CD8-positive, alpha-beta memory T cell (primary cell): ENCODE results near the gene CMTM7. TPM values are rescaled to one million over a fixed set of nuclear protein-coding genes. Genes with fewer than 3 reads are reported as not detected.

Experiments used
- CTCF ChIA-PET: fragments of 350-600 bp; sonication (Branson Sonifier 250); formaldehyde crosslinking; loops from one replicate; lab custom pipeline; 2021; ENCODE audit warnings: antibody characterized with exemption; lab: Charles Lee
- POLR2A ChIA-PET: fragments of 350-600 bp; sonication (Branson Sonifier 250); formaldehyde crosslinking; loops from one replicate; lab custom pipeline; 2021; ENCODE audit warnings: antibody characterized with exemption; lab: Charles Lee
- DNase-seq, 5 donors: peaks; one replicate each; pipeline versions ENCODE4 v3.0.0 to v3.0.0-alpha.2; 2020 to 2022; ENCODE audit warnings: mixed read lengths in 1 of 5
- H3K27ac ChIP-seq: one replicate; pipeline ENCODE4 v1.7.0; 2013; ENCODE audit warnings: low read depth, mild to moderate bottlenecking, low read length, moderate library complexity
- H3K27me3 ChIP-seq: 2 replicates; pipeline ENCODE4 v1.7.0; 2013; ENCODE audit warnings: low read length, mild to moderate bottlenecking; ENCODE audit not compliant: insufficient read depth, poor library complexity, severe bottlenecking
- H3K36me3 ChIP-seq: 2 replicates; pipeline ENCODE4 v1.7.0; 2013; ENCODE audit warnings: mild to moderate bottlenecking, low read length, moderate library complexity; ENCODE audit not compliant: insufficient read depth
- H3K4me1 ChIP-seq: 2 replicates; pipeline ENCODE4 v1.7.0; 2013; ENCODE audit warnings: mild to moderate bottlenecking, low read length, moderate library complexity; ENCODE audit not compliant: insufficient read depth
- H3K4me3 ChIP-seq: 2 replicates; pipeline ENCODE4 v1.7.0; 2013; ENCODE audit warnings: mild to moderate bottlenecking, low read length
- H3K9me3 ChIP-seq: 2 replicates; pipeline ENCODE4 v1.7.0; 2013; ENCODE audit warnings: mild to moderate bottlenecking, low read length
- H3K27ac Mint-ChIP-seq, 8 donors: one replicate each; pipeline ENCODE4 v1.8.0; 2020 to 2021; ENCODE audit warnings: mixed read lengths in 8 of 8, mild to moderate bottlenecking in 6 of 8, inconsistent platforms in 3 of 8, moderate library complexity in 3 of 8
- H3K27me3 Mint-ChIP-seq, 2 donors: one replicate each; pipeline ENCODE4 v1.8.0; 2020 to 2021; ENCODE audit warnings: mixed read lengths in 2 of 2, mild to moderate bottlenecking in 1 of 2, moderate library complexity in 1 of 2
- H3K36me3 Mint-ChIP-seq, 3 donors: one replicate each; pipeline ENCODE4 v1.8.0; 2020 to 2021; ENCODE audit warnings: mixed read lengths in 3 of 3, inconsistent platforms in 1 of 3, mild to moderate bottlenecking in 1 of 3
- H3K4me1 Mint-ChIP-seq, 3 donors: one replicate each; pipeline ENCODE4 v1.8.0; 2020 to 2021; ENCODE audit warnings: mixed read lengths in 3 of 3, inconsistent platforms in 1 of 3, mild to moderate bottlenecking in 1 of 3
- H3K4me3 Mint-ChIP-seq, 7 donors: one replicate each; pipeline ENCODE4 v1.8.0; 2020 to 2021; ENCODE audit warnings: mixed read lengths in 7 of 7, mild to moderate bottlenecking in 6 of 7, moderate library complexity in 4 of 7, inconsistent platforms in 2 of 7
- H3K9me3 Mint-ChIP-seq, 5 donors: one replicate each; pipeline ENCODE4 v1.8.0; 2020 to 2022; ENCODE audit warnings: mixed read lengths in 5 of 5, mild to moderate bottlenecking in 3 of 5, moderate library complexity in 2 of 5, inconsistent platforms in 1 of 5
- polyA plus RNA-seq: library from polyadenylated mRNA; unstranded; fragments of 300-500 nt; fragmentation: Illumina TruSeq; gene quantifications from one replicate; pipeline ENCODE4 v1.2.3, GENCODE V29; 2021
- total RNA-seq, 2 experiments: library from RNA; stranded (reverse); gene quantifications; one replicate each; pipeline ENCODE4 v1.2.3, GENCODE V29; 2021

Gene CMTM7
- total and polyA plus RNA-seq, 3 experiments from 2014 or later, result 33.5 to 113 (median 39.4) TPM

DNA sequence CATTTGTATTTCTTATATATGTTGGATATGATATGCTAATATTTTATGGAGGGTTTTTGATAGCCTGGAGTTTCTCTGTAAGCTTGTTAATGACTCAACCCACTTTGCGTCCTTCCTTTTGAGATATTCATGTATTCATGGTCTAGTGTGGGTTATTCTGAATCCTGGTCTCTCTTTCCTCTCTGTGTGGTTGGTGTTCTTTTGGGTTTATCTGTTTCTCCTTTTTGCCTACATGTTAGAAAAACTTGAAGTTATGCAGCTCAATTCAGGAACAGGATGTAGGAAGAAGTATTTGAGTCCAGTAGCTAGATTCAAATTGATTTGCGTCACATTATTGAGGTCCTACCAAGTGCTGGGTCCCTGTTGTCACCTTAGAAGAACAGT is 28.1 kb downstream of the CMTM7 start:
- CTCF ChIA-PET, result interaction anchor here (1.1 to 3.9 kb wide), 5 partner anchors 9 to 48 kb away, joined by 3 to 16 read pairs (median 5); no protein-coding TSS in a partner anchor

DNA sequence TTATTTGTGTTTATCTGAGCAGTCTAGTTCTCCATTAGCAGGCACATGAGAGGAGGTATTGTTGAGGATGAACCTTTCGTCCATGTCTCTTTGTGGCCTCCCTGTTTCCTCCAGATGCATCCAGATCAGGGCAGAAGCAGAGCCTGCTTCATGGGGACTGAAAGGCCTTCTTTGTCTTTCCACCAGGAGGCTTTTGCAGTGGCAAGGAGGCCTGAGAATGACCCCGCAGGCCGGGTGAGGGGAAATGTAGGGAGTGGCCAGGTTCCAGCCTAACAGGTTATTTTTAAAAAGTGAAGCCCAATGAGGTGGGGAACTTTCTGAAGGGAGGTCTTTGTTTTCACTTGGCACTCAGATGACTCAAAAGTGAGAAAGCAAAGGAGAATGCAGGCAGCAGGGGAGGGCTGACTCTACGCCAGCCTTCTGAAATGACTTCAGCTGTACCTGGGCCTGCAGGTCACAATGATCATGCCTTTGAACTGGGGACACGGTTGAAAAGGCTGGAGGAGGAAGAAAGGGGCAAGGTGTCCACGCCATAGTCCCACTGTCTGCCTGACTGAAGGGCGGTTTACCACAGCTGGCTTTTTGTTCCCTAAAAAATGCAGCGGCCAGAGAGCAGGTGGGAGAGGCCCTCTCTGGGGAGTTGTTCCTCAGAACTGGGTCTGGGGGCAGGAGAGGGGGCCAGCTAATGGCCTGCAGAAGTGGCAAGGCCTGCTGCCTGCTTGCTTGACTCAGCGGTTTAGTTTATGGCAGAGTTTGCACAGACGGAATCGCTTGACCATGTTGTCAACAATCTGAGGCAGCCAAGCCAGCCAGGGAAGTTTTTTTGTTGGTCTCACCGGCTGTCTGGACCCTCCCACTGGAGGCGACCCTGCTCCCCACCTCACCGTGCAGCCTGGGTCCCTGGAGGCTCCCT is 28.7 kb downstream of the CMTM7 start:
- no peaks in the 10 kb centered on the region for H3K27me3 ChIP-seq
- Mint-ChIP-seq H3K9me3 (no peaks in the 10 kb centered on the region), H3K27me3 (peaks cover 0 to 3% of the 10 kb centered on the region in 2 donors), H3K27ac (peak overlapping the region; percentile 51 to 98 (median 78)), H3K4me1 (peaks cover 68 to 98% (median 82%) of the 10 kb centered on the region in 3 donors), H3K4me3 (peak overlapping the region in 5 of 7 donors; percentile 13 to 88 (median 47)), H3K36me3 (peaks cover 0 to 2% (median 0%) of the 10 kb centered on the region in 3 donors)
- H3K9me3 ChIP-seq, result no peaks in the 10 kb centered on the region
- peaks cover 94% of the 10 kb centered on the region for H3K4me1 ChIP-seq
- no peak overlapping the region for H3K27ac ChIP-seq
- no peaks in the 10 kb centered on the region for H3K36me3 ChIP-seq
- POLR2A ChIA-PET, result no interaction called here
- peak in 1 of 5 donors; percentile 57 for DNase-seq
- CTCF ChIA-PET, result interaction anchor here (1.1 to 3.9 kb wide), 5 partner anchors 8 to 48 kb away, joined by 4 to 16 read pairs (median 5); no protein-coding TSS in a partner anchor
- H3K4me3 ChIP-seq, result no peak overlapping the region

More for the DNA sequence above, 28.1 kb downstream of the CMTM7 start:
- no peaks in the 10 kb centered on the region for H3K27me3 ChIP-seq
- peaks cover 0 to 3% of the 10 kb centered on the region in 2 donors for H3K27me3 Mint-ChIP-seq
- no peak overlapping the region for H3K4me3 ChIP-seq
- POLR2A ChIA-PET, result interaction anchor here (0.5 kb wide), 1 partner anchor 39 kb away, joined by 3 read pairs; no protein-coding TSS in a partner anchor
- H3K4me3 Mint-ChIP-seq, result peak overlapping the region in 4 of 7 donors; percentile 34 to 88 (median 64)
- no peak for DNase-seq
- H3K4me1 Mint-ChIP-seq, result peaks cover 66 to 98% (median 83%) of the 10 kb centered on the region in 3 donors
- peaks cover 0 to 2% (median 0%) of the 10 kb centered on the region in 3 donors for H3K36me3 Mint-ChIP-seq
- H3K4me1 ChIP-seq, result peaks cover 94% of the 10 kb centered on the region
- no peaks in the 10 kb centered on the region for H3K9me3 Mint-ChIP-seq
- no peak overlapping the region for H3K27ac ChIP-seq
- no peaks in the 10 kb centered on the region for H3K36me3 ChIP-seq
- H3K9me3 ChIP-seq, result no peaks in the 10 kb centered on the region
- H3K27ac Mint-ChIP-seq, result peak overlapping the region in 7 of 8 donors; percentile 45 to 98 (median 87)

GRCh38 chr3:32421185-32421584 is 29.5 kb downstream of the CMTM7 start:
- no peak for DNase-seq
- Histone ChIP-seq H3K9me3 (no peaks in the 10 kb centered on the region), H3K36me3 (no peaks in the 10 kb centered on the region), H3K27me3 (no peaks in the 10 kb centered on the region), H3K4me1 (peaks cover 91% of the 10 kb centered on the region), H3K4me3 (no peak overlapping the region), H3K27ac (no peak overlapping the region)
- peaks cover 0 to 3% of the 10 kb centered on the region in 2 donors for H3K27me3 Mint-ChIP-seq
- ChIA-PET CTCF (interaction anchor here (1.0 to 1.5 kb wide), 2 partner anchors 24 to 47 kb away, joined by 3 to 4 read pairs; no protein-coding TSS in a partner anchor), POLR2A (no interaction called here)
- no peaks in the 10 kb centered on the region for H3K9me3 Mint-ChIP-seq
- peak overlapping the region; percentile 14 to 98 (median 63) for H3K27ac Mint-ChIP-seq
- peaks cover 64 to 98% (median 80%) of the 10 kb centered on the region in 3 donors for H3K4me1 Mint-ChIP-seq
- peak overlapping the region; percentile 0 to 82 (median 35) for H3K4me3 Mint-ChIP-seq
- H3K36me3 Mint-ChIP-seq, result peaks cover 0 to 2% (median 0%) of the 10 kb centered on the region in 3 donors

DNA sequence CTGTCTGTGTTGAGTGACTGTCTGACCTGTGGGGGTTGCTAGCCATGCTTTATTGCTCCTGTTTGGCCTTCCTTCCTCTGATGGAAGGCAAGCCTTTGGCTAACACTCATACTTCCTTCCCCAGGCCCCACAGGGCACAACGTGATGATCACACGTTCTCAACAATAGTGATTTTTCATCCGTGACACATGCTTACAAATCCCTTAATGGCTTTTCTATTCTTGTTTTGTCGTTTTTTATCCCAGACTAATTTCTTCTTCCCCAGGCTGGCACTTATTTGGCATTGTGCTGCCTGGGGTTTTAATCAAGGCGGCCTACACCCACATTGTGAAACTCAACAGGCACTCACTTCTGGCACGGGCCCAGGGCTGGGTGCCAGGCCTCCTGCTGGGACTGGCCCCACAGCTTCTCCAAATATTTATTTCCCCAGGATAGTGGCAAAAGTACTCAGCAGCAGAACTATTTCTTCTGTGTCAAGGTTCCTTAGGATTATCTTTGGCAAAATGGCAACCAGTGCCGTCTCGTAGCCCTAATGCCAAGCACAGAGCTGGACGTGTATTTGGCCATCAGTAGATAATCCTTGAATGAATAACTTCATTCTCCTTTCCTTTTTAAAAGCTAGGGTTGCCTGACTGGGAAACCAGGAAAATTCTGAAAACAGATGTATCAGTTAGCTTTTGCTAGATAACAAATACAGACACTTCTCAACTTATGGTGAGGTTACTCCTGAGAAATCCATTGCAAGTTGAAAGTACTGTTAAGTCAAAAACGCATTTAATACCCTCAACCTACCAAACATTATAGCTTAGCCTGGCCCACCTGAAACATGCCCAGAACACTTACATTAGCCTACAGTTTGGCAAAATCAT is 30.6 kb downstream of the CMTM7 start:
- Mint-ChIP-seq H3K4me3 (peak overlapping the region in 2 of 7 donors; percentile 72 to 82), H3K27ac (peak overlapping the region; percentile 29 to 98 (median 82)), H3K4me1 (peaks cover 66 to 100% (median 81%) of the 10 kb centered on the region in 3 donors), H3K9me3 (no peaks in the 10 kb centered on the region), H3K36me3 (no peaks in the 10 kb centered on the region), H3K27me3 (peaks cover 0 to 3% of the 10 kb centered on the region in 2 donors)
- CTCF ChIA-PET, result interaction anchor here (0.8 to 8.1 kb wide), 13 partner anchors 11 to 48 kb away, joined by 3 to 81 read pairs (median 11); no protein-coding TSS in a partner anchor
- H3K4me1 ChIP-seq, result peaks cover 92% of the 10 kb centered on the region
- no peak for DNase-seq
- H3K27ac ChIP-seq, result no peak overlapping the region
- H3K36me3 ChIP-seq, result no peaks in the 10 kb centered on the region
- no peaks in the 10 kb centered on the region for H3K27me3 ChIP-seq
- POLR2A ChIA-PET, result interaction anchor here (0.6 to 4.7 kb wide), 2 partner anchors 16 to 36 kb away, joined by 3 to 40 read pairs; no protein-coding TSS in a partner anchor
- no peaks in the 10 kb centered on the region for H3K9me3 ChIP-seq
- H3K4me3 ChIP-seq, result no peak overlapping the region

- peaks cover 72 to 100% (median 87%) of the 10 kb centered on the region in 3 donors for H3K4me1 Mint-ChIP-seq
- no peaks in the 10 kb centered on the region for H3K9me3 Mint-ChIP-seq
- ChIA-PET POLR2A (interaction anchor here (1.6 to 4.7 kb wide), 4 partner anchors 8 to 35 kb away, joined by 6 to 40 read pairs (median 12); no protein-coding TSS in a partner anchor), CTCF (interaction anchor here (0.7 to 8.1 kb wide), 16 partner anchors 9 to 48 kb away, joined by 3 to 81 read pairs (median 8); no protein-coding TSS in a partner anchor)
- peak overlapping the region in 7 of 8 donors; percentile 90 to 98 (median 94) for H3K27ac Mint-ChIP-seq
- Histone ChIP-seq H3K36me3 (no peaks in the 10 kb centered on the region), H3K4me3 (no peak overlapping the region), H3K27me3 (no peaks in the 10 kb centered on the region), H3K9me3 (no peaks in the 10 kb centered on the region), H3K27ac (no peak overlapping the region), H3K4me1 (peaks cover 92% of the 10 kb centered on the region)
- H3K36me3 Mint-ChIP-seq, result no peaks in the 10 kb centered on the region
- H3K4me3 Mint-ChIP-seq, result peak overlapping the region in 3 of 7 donors; percentile 15 to 82 (median 29)
- no peak for DNase-seq
- H3K27me3 Mint-ChIP-seq, result peaks cover 0 to 3% of the 10 kb centered on the region in 2 donors
Measured at GRCh38 chr3:32422943-32423342, 31.3 kb downstream of the CMTM7 start.

GRCh38 chr3:32423534-32423933 is 31.9 kb downstream of the CMTM7 start:
- H3K9me3 ChIP-seq, result no peaks in the 10 kb centered on the region
- no peaks in the 10 kb centered on the region for H3K27me3 ChIP-seq
- no peak overlapping the region for H3K4me3 ChIP-seq
- H3K4me1 ChIP-seq, result peaks cover 92% of the 10 kb centered on the region
- Mint-ChIP-seq H3K36me3 (no peaks in the 10 kb centered on the region), H3K4me3 (peak overlapping the region in 5 of 7 donors; percentile 32 to 87 (median 73)), H3K27me3 (peaks cover 0 to 3% of the 10 kb centered on the region in 2 donors), H3K9me3 (no peaks in the 10 kb centered on the region), H3K27ac (peak overlapping the region; percentile 90 to 98 (median 94)), H3K4me1 (peaks cover 76 to 100% (median 89%) of the 10 kb centered on the region in 3 donors)
- no peaks in the 10 kb centered on the region for H3K36me3 ChIP-seq
- no peak overlapping the region for H3K27ac ChIP-seq
- DNase-seq, result no peak
- POLR2A ChIA-PET, result interaction anchor here (0.9 to 4.7 kb wide), 8 partner anchors 8 to 126 kb away, joined by 3 to 40 read pairs (median 6); partner anchors contain the start of gene CMTM7
- CTCF ChIA-PET, result interaction anchor here (0.7 to 8.1 kb wide), 15 partner anchors 9 to 126 kb away, joined by 3 to 81 read pairs (median 11); no protein-coding TSS in a partner anchor
